IPS-18c (cell line): ENCODE data around the gene CDKN1C.

Source experiments
- H3K4me3 ChIP-seq: 2 replicates; pipeline ENCODE4 v1.7.0; 2013; ENCODE audit warnings: low read depth, mild to moderate bottlenecking, low read length, moderate library complexity; ENCODE audit not compliant: insufficient read depth
- H3K9me3 ChIP-seq: one replicate; pipeline ENCODE4 v1.6.1; 2013; ENCODE audit warnings: mild to moderate bottlenecking, low read length, moderate library complexity; ENCODE audit not compliant: control insufficient read depth, insufficient read depth

The CDKN1C gene

GRCh38 chr11:2885678-2886081, at the start of gene CDKN1C:
Gene CDKN1C, minus strand, starts transcription at chr11:2885775. Its CDS starts 319 bp downstream, at chr11:2885456.
- Histone ChIP-seq H3K9me3 (no peaks in the 10 kb centered on the region), H3K4me3 (peak within 1 kb of the TSS; percentile 67)

- peaks cover 4% of the 10 kb centered on the region for H3K9me3 ChIP-seq
- H3K4me3 ChIP-seq: no peak overlapping the region
Observed at GRCh38 chr11:2934611-2935239, 49.1 kb upstream of the CDKN1C start.

GRCh38 chr11:2934021-2934550, 48.5 kb upstream of the CDKN1C start:
- H3K9me3 ChIP-seq: no peaks in the 10 kb centered on the region
- H3K4me3 ChIP-seq: no peak overlapping the region

- Histone ChIP-seq H3K4me3 (no peak overlapping the region), H3K9me3 (no peaks in the 10 kb centered on the region)
Observed at GRCh38 chr11:2933375-2934020, 47.9 kb upstream of the CDKN1C start.

GRCh38 chr11:2932850-2933251, 47.3 kb upstream of the CDKN1C start:
- no peaks in the 10 kb centered on the region for H3K9me3 ChIP-seq
- H3K4me3 ChIP-seq: no peak overlapping the region

- H3K9me3 ChIP-seq: no peaks in the 10 kb centered on the region
- no peak overlapping the region for H3K4me3 ChIP-seq
Observed at GRCh38 chr11:2931771-2932738, 46.5 kb upstream of the CDKN1C start.

- Histone ChIP-seq H3K4me3 (no peak overlapping the region), H3K9me3 (no peaks in the 10 kb centered on the region)
Observed at GRCh38 chr11:2931420-2931746, 45.8 kb upstream of the CDKN1C start.

GRCh38 chr11:2930704-2931419, 45.3 kb upstream of the CDKN1C start:
- H3K9me3 ChIP-seq: no peaks in the 10 kb centered on the region
- H3K4me3 ChIP-seq: peak overlapping the region; percentile 43

- H3K4me3 ChIP-seq: peak overlapping the region; percentile 43
Observed at GRCh38 chr11:2929950-2930703, 44.6 kb upstream of the CDKN1C start.

GRCh38 chr11:2929531-2929949, 44.0 kb upstream of the CDKN1C start:
- Histone ChIP-seq H3K4me3 (peak overlapping the region; percentile 43; the same call in 1 of the 2 replicates), H3K9me3 (no peaks in the 10 kb centered on the region)

More at GRCh38 chr11:2929950-2930703, 44.6 kb upstream of the CDKN1C start:
- no peaks in the 10 kb centered on the region for H3K9me3 ChIP-seq

GRCh38 chr11:2928605-2929530, 43.3 kb upstream of the CDKN1C start, which contains the start of gene PHLDA2:
Gene PHLDA2, minus strand, starts transcription at chr11:2929420. Its CDS starts 56 bp downstream, at chr11:2929364.
- no peaks in the 10 kb centered on the region for H3K9me3 ChIP-seq
- H3K4me3 ChIP-seq: peak within 1 kb of the TSS; percentile 47

GRCh38 chr11:2927851-2928604, 42.5 kb upstream of the CDKN1C start:
- Histone ChIP-seq H3K9me3 (no peaks in the 10 kb centered on the region), H3K4me3 (peak overlapping the region; percentile 47)

GRCh38 chr11:2927121-2927800, 41.7 kb upstream of the CDKN1C start:
- no peak overlapping the region for H3K4me3 ChIP-seq
- H3K9me3 ChIP-seq: no peaks in the 10 kb centered on the region

- Histone ChIP-seq H3K9me3 (no peaks in the 10 kb centered on the region), H3K4me3 (no peak overlapping the region)
Observed at GRCh38 chr11:2926611-2927051, 41.1 kb upstream of the CDKN1C start.
